HepG2 (cell line): Measurements from ENCODE around the gene UBE3B. TPM values are rescaled to one million over a fixed set of nuclear protein-coding genes. Genes with fewer than 3 reads are reported as not detected.

Experiments
- ARID2 ChIP-seq: sonication (generic); formaldehyde crosslinking; IDR thresholded peaks from 2 replicates; pipeline ENCODE4 v1.8.1; 2022; ENCODE audit warnings: mild to moderate bottlenecking, missing genetic modification reagents, borderline replicate concordance
- CENPT ChIP-seq: sonication (generic); formaldehyde crosslinking; IDR thresholded peaks from 2 replicates; pipeline ENCODE4 v1.8.0; 2022; ENCODE audit warnings: low read depth, mild to moderate bottlenecking, moderate library complexity, missing genetic modification reagents
- EED ChIP-seq: sonication (generic); formaldehyde crosslinking; IDR thresholded peaks from 2 replicates; pipeline ENCODE4 v1.5.0; 2020; ENCODE audit warnings: mild to moderate bottlenecking, missing genetic modification reagents
- HOXA5 ChIP-seq: sonication (generic); formaldehyde crosslinking; IDR thresholded peaks from 2 replicates; pipeline ENCODE4 v1.4.0; 2020; ENCODE audit warnings: missing genetic modification reagents
- HOXD1 ChIP-seq: sonication (generic); formaldehyde crosslinking; IDR thresholded peaks from 2 replicates; pipeline ENCODE4 v1.5.0; 2020; ENCODE audit warnings: missing genetic modification reagents
- JUNB ChIP-seq: sonication (generic); formaldehyde crosslinking; IDR thresholded peaks from 2 replicates; pipeline ENCODE4 v1.8.0; 2022; ENCODE audit warnings: missing genetic modification reagents, mild to moderate bottlenecking, borderline replicate concordance
- KDM1A ChIP-seq: IDR thresholded peaks from 2 replicates; pipeline ENCODE4 v1.6.1; 2016; ENCODE audit warnings: missing compliant biosample characterization
- KDM5B ChIP-seq: sonication (generic); formaldehyde crosslinking; IDR thresholded peaks from 2 replicates; pipeline ENCODE4 v1.4.0; 2020; ENCODE audit warnings: missing genetic modification reagents, mild to moderate bottlenecking, borderline replicate concordance
- KLF12 ChIP-seq: sonication (generic); formaldehyde crosslinking; IDR thresholded peaks from 2 replicates; pipeline ENCODE4 v1.4.0; 2020; ENCODE audit warnings: missing genetic modification reagents, borderline replicate concordance
- POLR2G ChIP-seq: fragments of 200-400 bp; formaldehyde crosslinking; IDR thresholded peaks from 2 replicates; pipeline ENCODE4 v1.6.1; 2018; ENCODE audit warnings: mild to moderate bottlenecking, low read depth, low read length, moderate library complexity
- SNRNP70 ChIP-seq: fragments of 200-400 bp; formaldehyde crosslinking; IDR thresholded peaks from 2 replicates; pipeline ENCODE4 v1.6.1; 2017; ENCODE audit warnings: mild to moderate bottlenecking, low read depth, low read length, moderate library complexity
- TMF1 ChIP-seq: sonication (generic); formaldehyde crosslinking; IDR thresholded peaks from 2 replicates; pipeline ENCODE4 v1.8.1; 2022; ENCODE audit warnings: low read depth, missing genetic modification reagents
- ZNF235 ChIP-seq: sonication (generic); formaldehyde crosslinking; IDR thresholded peaks from 2 replicates; pipeline ENCODE4 v1.8.1; 2023; ENCODE audit warnings: mild to moderate bottlenecking, missing genetic modification reagents, borderline replicate concordance
- ZNF24 ChIP-seq: fragments of 450-650 bp; IDR thresholded peaks from 2 replicates; pipeline ENCODE4 v1.6.1; 2017; ENCODE audit warnings: antibody characterized with exemption, mild to moderate bottlenecking
- ZNF3 ChIP-seq: IDR thresholded peaks from 2 replicates; pipeline ENCODE4 v1.7.0; 2017; ENCODE audit warnings: inconsistent platforms
- ZNF335 ChIP-seq: sonication (generic); formaldehyde crosslinking; IDR thresholded peaks from 2 replicates; pipeline ENCODE4 v1.4.0; 2020; ENCODE audit warnings: missing genetic modification reagents
- ZNF562 ChIP-seq: sonication (generic); formaldehyde crosslinking; IDR thresholded peaks from 2 replicates; pipeline ENCODE4 v1.8.0; 2022; ENCODE audit warnings: missing genetic modification reagents, borderline replicate concordance
- ZNF605 ChIP-seq: sonication (generic); formaldehyde crosslinking; IDR thresholded peaks from 2 replicates; pipeline ENCODE4 v1.8.0; 2022; ENCODE audit warnings: mild to moderate bottlenecking, missing genetic modification reagents
- ZSCAN20 ChIP-seq: sonication (generic); formaldehyde crosslinking; IDR thresholded peaks from 2 replicates; pipeline ENCODE4 v1.4.0; 2020; ENCODE audit warnings: missing genetic modification reagents, mild to moderate bottlenecking, borderline replicate concordance
- polyA plus RNA-seq, 8 experiments: library from polyadenylated mRNA; depleted of rRNA in 3 of 8; stranded (reverse) in 7 of 8; unstranded in 1 of 8; fragments of >200 nt; fragmentation: Illumina TruSeq in 4 of 8; extraction: Trizol in 4 of 8; gene quantifications; 2 replicates each; pipeline versions ENCODE4 v1.2.1 to v1.2.3, GENCODE V29; 2011 to 2016; ENCODE audit warnings: low read depth in 4 of 8, missing spikeins in 1 of 8, mixed read lengths in 1 of 8; ENCODE audit not compliant: insufficient read depth in 1 of 8
- total RNA-seq, 5 experiments: library from RNA; depleted of rRNA; stranded (reverse); fragments of >200 nt; fragmentation: Illumina TruSeq; extraction: Trizol; gene quantifications; 2 replicates each; pipeline ENCODE4 v1.2.3, GENCODE V29; 2016; ENCODE audit warnings: low read depth in 1 of 5
- TF ChIP-seq, protein P1 (sequence below): sonication (generic); formaldehyde crosslinking; IDR thresholded peaks from 2 replicates; pipeline ENCODE4 v1.8.0; 2022; ENCODE audit warnings: mild to moderate bottlenecking, missing genetic modification reagents
- TF ChIP-seq, protein P2 (sequence below): IDR thresholded peaks from 2 replicates; pipeline ENCODE4 v1.6.1; 2016; ENCODE audit warnings: control low read depth
- TF ChIP-seq, protein P3 (sequence below): sonication (generic); formaldehyde crosslinking; IDR thresholded peaks from 2 replicates; pipeline ENCODE4 v1.5.0; 2020; ENCODE audit warnings: mild to moderate bottlenecking, missing genetic modification reagents
- TF ChIP-seq, protein P4 (sequence below): sonication (generic); formaldehyde crosslinking; IDR thresholded peaks from 2 replicates; pipeline ENCODE4 v1.8.1; 2022; ENCODE audit warnings: low read depth, mild to moderate bottlenecking, missing genetic modification reagents

UBE3B gene
- total and polyA plus RNA-seq, 2 of the 13 experiments (the other 11 are each of a cell fraction or from before 2014, with no cell fraction given): 22.7 to 25.3 TPM

DNA sequence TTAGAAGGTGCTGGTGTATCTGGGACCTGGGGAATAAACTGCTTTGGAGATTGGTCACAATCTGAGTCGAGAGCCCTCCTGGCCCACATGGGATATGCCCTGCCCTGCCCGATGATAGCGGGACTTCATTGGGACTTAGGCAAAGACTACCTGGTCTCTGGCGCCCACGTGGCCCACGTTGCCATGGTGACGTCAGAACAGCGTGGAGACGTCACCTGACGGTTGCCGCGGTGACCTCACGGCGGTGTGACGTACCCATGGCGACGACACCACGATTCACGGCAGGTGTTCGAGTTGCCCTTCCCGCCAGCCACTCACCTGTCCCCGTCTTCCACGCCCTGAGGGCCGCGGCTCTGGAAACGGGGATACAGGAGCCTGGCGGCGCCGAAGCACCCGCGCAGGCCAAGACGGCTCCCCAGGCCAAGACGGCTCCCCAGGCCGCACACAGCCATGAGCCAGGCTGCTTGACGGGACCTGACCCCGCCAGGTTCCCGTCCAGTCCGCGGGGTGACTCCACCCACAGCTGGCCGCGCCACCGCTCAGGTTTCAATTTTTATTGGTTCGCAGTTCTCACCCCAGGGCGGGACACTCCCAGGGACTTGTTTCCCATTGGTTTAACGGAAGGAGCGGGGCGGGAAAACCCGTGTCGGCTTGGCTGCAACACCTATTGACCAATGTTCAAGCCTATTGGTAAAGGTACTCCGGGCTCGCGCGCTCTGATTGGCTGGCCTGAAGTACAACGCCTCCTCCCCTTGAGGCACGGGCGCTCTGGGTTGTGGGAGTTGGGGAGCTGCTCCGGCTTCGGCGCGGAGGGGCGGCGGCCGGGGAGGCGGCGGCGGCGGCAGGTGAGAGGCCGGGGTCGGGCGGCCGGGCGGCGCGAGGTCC lies 95.8 kb downstream of the UBE3B start, which contains the start of the genes MMAB and MVK (continued):
- TF ChIP-seq, protein P1, sequence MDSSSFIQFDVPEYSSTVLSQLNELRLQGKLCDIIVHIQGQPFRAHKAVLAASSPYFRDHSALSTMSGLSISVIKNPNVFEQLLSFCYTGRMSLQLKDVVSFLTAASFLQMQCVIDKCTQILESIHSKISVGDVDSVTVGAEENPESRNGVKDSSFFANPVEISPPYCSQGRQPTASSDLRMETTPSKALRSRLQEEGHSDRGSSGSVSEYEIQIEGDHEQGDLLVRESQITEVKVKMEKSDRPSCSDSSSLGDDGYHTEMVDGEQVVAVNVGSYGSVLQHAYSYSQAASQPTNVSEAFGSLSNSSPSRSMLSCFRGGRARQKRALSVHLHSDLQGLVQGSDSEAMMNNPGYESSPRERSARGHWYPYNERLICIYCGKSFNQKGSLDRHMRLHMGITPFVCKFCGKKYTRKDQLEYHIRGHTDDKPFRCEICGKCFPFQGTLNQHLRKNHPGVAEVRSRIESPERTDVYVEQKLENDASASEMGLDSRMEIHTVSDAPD: peak; percentile 83; the same call in 1 of the 2 replicates
- TF ChIP-seq KDM1A (no peak), ARID2 (CRISPR knock-in tag) (peak; percentile 74; the same call in 1 of the 2 replicates), CENPT (CRISPR knock-in tag) (peak; percentile 92), ZNF562 (no peak), KLF12 (CRISPR knock-in tag) (no peak; the same call in 1 of the 2 replicates), JUNB (CRISPR knock-in tag) (no peak), ZNF235 (CRISPR knock-in tag) (peak; percentile 65; the same call in 1 of the 2 replicates), KDM5B (CRISPR knock-in tag) (peak; percentile 97), ZNF335 (CRISPR knock-in tag) (peak; percentile 61; the same call in 1 of the 2 replicates), ZNF3 (CRISPR knock-in tag) (no peak), HOXD1 (CRISPR knock-in tag) (peak; percentile 77), ZNF24 (peak; percentile 30; the same call in 1 of the 2 replicates), ZNF605 (peak; percentile 95), EED (CRISPR knock-in tag) (peak; percentile 88), TMF1 (CRISPR knock-in tag) (peak; percentile 93), HOXA5 (CRISPR knock-in tag) (peak; percentile 78; the same call in 1 of the 2 replicates), ZSCAN20 (CRISPR knock-in tag) (no peak), SNRNP70 (no peak), POLR2G (peak; percentile 92)
- TF ChIP-seq, protein P2, sequence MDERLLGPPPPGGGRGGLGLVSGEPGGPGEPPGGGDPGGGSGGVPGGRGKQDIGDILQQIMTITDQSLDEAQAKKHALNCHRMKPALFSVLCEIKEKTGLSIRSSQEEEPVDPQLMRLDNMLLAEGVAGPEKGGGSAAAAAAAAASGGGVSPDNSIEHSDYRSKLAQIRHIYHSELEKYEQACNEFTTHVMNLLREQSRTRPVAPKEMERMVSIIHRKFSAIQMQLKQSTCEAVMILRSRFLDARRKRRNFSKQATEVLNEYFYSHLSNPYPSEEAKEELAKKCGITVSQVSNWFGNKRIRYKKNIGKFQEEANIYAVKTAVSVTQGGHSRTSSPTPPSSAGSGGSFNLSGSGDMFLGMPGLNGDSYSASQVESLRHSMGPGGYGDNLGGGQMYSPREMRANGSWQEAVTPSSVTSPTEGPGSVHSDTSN (CRISPR knock-in tag): no peak
- TF ChIP-seq, protein P3, sequence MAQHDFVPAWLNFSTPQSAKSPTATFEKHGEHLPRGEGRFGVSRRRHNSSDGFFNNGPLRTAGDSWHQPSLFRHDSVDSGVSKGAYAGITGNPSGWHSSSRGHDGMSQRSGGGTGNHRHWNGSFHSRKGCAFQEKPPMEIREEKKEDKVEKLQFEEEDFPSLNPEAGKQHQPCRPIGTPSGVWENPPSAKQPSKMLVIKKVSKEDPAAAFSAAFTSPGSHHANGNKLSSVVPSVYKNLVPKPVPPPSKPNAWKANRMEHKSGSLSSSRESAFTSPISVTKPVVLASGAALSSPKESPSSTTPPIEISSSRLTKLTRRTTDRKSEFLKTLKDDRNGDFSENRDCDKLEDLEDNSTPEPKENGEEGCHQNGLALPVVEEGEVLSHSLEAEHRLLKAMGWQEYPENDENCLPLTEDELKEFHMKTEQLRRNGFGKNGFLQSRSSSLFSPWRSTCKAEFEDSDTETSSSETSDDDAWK: no peak
- TF ChIP-seq, protein P4, sequence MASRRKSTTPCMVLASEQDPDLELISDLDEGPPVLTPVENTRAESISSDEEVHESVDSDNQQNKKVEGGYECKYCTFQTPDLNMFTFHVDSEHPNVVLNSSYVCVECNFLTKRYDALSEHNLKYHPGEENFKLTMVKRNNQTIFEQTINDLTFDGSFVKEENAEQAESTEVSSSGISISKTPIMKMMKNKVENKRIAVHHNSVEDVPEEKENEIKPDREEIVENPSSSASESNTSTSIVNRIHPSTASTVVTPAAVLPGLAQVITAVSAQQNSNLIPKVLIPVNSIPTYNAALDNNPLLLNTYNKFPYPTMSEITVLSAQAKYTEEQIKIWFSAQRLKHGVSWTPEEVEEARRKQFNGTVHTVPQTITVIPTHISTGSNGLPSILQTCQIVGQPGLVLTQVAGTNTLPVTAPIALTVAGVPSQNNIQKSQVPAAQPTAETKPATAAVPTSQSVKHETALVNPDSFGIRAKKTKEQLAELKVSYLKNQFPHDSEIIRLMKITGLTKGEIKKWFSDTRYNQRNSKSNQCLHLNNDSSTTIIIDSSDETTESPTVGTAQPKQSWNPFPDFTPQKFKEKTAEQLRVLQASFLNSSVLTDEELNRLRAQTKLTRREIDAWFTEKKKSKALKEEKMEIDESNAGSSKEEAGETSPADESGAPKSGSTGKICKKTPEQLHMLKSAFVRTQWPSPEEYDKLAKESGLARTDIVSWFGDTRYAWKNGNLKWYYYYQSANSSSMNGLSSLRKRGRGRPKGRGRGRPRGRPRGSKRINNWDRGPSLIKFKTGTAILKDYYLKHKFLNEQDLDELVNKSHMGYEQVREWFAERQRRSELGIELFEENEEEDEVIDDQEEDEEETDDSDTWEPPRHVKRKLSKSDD (CRISPR knock-in tag): peak; percentile 100
